Midbrain (tissue), 1 donor: ENCODE data around the gene PCBP3.
"Not testable (repeated sequence)": the region's sequence is repeated elsewhere in the genome, so short reads cannot be mapped to it uniquely, and the experiment has no call there.

Experiments
- DNase-seq: peaks from one replicate; lab custom pipeline; 2025; lab: John Stamatoyannopoulos, UW

PCBP3 gene

GRCh38 chr21:45893740-45894449 is 250.4 kb downstream of the PCBP3 start:
- no peak for DNase-seq

DNA sequence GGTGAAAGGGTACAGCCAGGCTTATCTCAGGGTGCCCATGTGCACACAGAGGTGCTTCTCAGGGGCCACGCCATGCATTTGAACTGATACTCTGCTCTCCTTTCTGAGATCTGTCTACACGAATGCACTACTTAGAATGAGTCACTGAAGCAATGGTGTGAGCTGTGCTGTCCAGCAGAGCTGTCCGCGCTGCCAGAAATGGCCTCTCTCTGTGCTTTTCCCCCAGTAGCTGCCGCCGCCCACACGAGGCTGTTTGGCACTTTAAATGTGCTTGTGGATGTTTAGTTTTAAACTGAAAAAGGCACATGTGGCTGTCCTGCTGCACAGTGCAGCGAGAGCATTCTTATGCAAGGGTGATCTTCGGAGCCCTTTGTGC is 250.9 kb downstream of the PCBP3 start:
- DNase-seq = no peak

GRCh38 chr21:45894906-45895777 is 251.6 kb downstream of the PCBP3 start:
- DNase-seq = no peak

- DNase-seq = no peak
These were observed 252.3 kb downstream of the PCBP3 start for GRCh38 chr21:45895778-45896370.

- not testable (repeated sequence) for DNase-seq
These were observed 252.9 kb downstream of the PCBP3 start for GRCh38 chr21:45896431-45896830.

- DNase-seq = no peak
These were observed 253.9 kb downstream of the PCBP3 start for GRCh38 chr21:45897191-45898027.

DNA sequence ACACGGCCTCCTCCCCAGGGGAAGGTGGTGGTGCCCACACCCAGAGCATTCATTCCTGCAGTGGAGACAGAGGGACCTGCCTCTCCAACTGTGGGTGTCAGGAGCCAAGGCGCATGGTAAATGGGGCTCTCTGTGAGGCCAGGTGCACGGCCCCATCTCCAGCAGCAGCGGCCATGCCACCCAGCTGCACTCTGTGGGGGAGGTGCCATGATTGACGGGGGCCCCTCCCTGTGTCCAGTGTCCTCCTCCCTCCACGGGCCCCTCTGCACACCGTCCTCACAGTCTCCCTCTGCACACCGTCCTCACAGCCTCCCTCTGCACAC is 254.5 kb downstream of the PCBP3 start:
- DNase-seq = no peak

- DNase-seq = no peak
These were observed 255.3 kb downstream of the PCBP3 start for GRCh38 chr21:45898781-45899180.

DNA sequence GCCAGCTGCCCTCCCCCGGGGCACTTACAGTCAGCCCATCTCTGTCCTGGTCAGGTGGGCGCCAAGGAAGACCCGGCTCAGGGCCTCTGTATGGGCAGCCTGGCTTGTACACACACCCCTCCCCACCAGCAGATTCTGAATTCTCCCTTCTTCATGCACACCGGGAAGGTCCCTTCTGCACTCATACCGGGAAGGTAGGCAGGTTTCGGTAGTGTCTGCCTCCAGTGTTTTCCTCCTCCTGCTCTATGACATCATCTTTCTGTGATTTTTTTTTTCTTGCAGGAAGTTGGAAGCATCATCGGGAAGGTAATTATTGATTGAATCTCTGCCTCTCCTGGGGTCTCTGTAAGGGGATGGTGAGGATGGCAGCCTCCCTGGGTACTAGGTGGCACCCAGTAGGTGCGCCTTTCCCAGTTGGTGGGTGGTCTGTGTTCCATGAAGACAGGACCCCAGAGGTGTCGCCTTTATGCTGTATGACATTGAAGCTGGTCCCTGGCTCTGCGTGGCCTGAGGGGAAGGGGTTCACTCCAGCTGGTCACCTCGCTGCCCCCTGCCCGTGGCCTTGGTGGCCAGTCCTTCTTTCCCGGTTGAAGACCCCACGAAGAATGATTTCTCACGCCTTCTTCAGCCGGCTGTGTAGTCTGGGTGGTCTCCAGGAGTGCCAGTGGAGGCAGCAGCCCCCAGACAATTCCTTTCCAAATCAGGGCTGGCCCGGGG is 255.9 kb downstream of the PCBP3 start:
- DNase-seq = no peak

DNA sequence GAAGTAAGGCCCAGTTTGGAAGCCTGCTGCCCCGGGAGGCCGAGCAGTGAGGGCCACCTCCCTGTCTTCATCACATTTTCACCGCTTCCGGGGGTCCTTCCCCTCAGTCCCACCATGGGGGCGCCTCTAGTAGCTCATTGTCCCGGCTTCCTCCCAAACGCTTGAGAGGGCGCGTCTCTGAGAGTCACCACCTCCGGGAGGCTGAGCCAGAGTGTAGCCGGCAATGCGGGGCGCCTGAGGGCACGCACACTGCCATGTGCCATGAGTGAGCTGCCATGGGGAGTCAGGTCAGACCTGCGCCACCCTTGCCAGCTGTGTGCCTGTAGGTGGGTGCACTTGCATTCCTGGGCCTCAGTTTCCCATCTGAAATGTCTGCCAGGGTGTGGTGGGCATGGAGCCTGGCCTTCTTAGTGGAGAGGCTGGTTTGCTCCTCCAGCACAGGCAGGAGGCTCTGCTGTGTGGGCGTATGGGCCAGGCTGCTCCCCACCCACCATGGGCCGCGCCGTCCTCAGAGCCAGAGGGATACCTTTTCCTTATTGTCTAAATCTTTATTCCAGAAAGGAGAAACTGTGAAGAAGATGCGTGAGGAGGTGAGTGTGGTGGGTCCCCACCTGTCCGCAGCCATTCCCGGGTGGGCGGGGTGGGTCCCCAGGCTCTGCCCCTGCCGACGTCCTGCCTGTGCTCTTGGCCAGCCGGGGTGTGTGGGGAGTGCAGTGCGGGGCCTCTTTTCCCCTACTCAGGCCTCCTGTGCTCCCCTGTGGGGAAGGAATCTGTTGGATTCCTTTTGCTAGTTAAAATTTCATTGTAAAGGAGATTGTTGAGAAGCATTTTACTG is 256.7 kb downstream of the PCBP3 start:
- DNase-seq = no peak

- no peak for DNase-seq
These were observed 257.7 kb downstream of the PCBP3 start for GRCh38 chr21:45901061-45901690.

DNA sequence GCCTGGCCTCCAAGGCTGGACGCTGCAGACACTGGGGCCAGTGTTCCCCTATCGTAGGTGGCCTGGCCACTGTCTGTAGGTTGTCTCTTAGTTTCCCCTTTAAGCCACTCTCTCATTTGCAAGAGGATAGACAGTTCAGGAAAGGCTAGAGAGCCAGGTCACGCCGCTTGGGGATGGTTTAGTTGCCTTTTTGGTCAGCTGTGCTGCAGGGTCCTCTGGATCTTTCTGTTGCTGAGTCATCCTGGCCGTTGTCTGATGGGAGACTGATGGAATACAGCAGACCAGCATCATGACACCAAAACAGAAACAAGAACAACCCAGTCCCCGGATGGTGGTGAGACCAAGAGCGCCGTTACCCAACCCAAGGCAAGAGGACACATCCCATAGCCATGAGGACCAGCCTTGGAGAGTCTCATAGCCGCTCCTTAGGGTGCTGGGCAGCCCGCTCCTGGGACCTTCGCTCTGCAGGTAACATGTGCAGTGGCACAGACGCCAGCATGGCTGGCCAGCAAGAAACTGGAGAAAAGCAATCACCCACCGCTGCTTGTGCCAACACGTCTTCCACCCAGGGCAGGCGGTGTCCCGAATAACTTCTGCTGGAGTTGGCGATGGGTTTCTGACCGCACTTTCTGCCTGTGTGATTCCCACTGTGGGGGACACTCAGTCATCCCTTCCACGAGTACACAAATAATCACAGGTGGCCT is 258.9 kb downstream of the PCBP3 start:
- no peak for DNase-seq

GRCh38 chr21:45905196-45905595 is 261.7 kb downstream of the PCBP3 start:
- DNase-seq = no peak

GRCh38 chr21:45906196-45906805 is 262.8 kb downstream of the PCBP3 start:
- no peak for DNase-seq

GRCh38 chr21:45906859-45907258 is 263.3 kb downstream of the PCBP3 start:
- no peak for DNase-seq

DNA sequence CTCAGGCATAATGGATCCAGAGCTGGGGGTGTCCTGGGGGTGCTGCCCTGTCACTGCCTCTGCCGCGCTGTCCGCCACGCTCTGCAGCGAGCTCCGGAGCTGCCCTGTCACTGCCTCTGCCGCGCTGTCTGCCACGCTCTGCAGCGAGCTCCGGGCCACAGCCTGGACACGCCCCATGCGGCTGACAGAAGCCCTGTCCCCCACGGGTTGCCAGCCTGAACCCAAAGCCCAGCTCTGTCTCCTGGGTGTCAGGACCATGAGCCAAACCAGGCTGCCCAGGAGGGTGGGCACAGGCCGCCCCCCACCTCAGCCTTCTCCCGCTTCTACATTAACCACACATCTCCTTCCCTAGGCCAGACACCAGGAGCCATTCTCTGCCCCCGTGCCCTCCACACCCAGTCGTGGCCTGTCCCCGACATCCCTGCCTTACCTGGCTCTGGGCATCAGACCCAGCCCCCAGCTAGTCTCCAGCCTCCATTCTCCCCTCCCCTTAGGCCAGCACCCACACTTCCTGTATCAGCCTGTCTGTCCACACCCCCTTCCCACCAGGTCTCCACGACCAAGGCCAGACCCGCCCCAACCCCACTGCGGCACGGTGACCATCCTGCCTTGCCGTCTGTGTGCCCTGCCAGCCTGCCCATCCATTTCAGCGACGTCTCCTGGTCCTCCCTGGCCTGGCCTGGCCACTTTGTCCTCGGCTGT is 265.2 kb downstream of the PCBP3 start:
- no peak for DNase-seq

- DNase-seq = no peak
These were observed 265.9 kb downstream of the PCBP3 start for GRCh38 chr21:45909238-45909988.

- no peak for DNase-seq
These were observed 266.6 kb downstream of the PCBP3 start for GRCh38 chr21:45910155-45910547.
